WI38 (cell line): ENCODE results near the gene EXOG.

ENCODE experiments used
- H3K4me3 ChIP-seq: 2 replicates; pipeline ENCODE4 v1.5.1; 2011; ENCODE audit warnings: low read depth, mild to moderate bottlenecking, control low read depth, low read length
- TF ChIP-seq, protein P1 (sequence below): IDR thresholded peaks from 2 replicates; pipeline ENCODE4 v1.5.1; 2012; ENCODE audit warnings: low read depth, mild to moderate bottlenecking, control low read depth, low read length

The EXOG gene

DNA sequence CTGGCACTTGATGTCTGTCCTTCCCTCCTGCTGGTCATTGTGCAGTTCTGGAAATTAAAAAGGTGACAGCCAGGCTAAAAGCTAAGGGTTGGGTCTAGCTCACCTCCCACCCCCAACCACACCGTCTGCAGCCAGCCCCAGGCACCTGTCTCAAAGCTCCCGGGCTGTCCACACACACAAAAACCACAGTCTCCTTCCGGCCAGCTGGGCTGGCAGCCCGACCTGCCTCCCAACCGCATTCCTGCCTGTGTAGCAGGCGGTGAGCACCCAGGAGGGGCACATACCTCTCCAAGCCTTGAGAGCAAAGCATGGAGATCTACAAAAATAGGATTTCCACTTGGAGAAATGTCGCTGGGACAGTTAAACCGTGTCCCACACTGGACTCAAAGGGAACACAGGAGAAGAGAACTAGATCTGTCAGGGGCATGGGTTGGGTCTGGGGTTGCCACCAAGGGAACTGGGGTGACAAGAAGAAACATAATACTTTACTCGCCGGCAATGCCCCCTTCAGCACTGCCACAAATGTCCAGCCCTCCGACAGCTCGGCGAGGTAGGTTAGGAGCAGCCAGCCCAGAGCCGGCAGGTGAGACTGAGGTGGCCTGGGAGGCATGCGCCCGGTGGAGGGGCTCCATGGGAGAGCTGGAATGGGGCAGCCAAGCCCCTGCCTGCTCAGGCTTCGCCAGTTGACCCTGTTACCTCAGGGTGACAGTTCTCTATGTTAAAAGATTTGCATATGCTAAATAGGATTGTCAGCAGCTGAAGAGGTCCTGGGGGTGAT lies 52.2 kb downstream of the EXOG start:
- no peak overlapping the region for H3K4me3 ChIP-seq
- TF ChIP-seq, protein P1, sequence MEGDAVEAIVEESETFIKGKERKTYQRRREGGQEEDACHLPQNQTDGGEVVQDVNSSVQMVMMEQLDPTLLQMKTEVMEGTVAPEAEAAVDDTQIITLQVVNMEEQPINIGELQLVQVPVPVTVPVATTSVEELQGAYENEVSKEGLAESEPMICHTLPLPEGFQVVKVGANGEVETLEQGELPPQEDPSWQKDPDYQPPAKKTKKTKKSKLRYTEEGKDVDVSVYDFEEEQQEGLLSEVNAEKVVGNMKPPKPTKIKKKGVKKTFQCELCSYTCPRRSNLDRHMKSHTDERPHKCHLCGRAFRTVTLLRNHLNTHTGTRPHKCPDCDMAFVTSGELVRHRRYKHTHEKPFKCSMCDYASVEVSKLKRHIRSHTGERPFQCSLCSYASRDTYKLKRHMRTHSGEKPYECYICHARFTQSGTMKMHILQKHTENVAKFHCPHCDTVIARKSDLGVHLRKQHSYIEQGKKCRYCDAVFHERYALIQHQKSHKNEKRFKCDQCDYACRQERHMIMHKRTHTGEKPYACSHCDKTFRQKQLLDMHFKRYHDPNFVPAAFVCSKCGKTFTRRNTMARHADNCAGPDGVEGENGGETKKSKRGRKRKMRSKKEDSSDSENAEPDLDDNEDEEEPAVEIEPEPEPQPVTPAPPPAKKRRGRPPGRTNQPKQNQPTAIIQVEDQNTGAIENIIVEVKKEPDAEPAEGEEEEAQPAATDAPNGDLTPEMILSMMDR: no peak

DNA sequence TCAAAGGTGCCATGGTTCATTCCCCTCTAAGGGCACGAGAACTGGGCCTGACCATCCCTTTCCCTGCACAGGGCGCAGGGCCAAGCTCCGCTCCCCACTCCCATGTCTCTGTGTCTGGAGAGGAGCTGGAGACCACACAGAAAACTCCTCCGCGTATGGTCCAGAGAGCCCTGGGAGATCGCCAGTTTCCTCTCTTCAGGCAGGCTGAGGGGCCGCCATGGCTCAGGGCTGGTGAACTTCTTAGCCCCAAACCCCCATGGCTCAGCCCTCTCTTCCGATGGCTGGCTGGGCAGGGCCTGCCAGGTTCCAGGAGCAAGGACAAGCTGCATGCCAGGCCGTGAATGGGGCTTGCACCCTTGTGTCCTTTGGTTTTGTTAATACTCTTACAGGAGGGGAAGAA lies 52.9 kb downstream of the EXOG start:
- H3K4me3 ChIP-seq: no peak overlapping the region
- TF ChIP-seq, protein P1: no peak

DNA sequence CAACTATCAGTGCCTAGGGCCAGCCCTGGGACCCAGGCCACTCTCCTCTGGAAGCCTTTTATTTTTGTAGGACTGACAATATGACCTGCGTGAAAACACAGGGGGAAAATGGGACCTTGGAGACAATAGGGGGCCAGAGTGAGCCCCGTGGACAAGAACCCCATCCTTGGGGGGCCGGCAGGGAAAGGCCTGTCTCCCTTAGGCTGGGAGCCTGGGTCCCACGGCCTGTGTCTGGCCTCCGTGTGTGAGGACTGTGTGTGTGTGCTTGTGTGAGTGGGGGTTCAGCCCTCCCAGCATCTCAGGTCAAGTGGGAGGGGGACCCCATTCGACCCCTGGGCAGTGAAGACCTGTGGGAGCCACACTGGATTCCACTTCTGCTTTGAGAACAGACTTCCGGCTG lies 53.3 kb downstream of the EXOG start:
- TF ChIP-seq, protein P1: no peak
- no peak overlapping the region for H3K4me3 ChIP-seq

DNA sequence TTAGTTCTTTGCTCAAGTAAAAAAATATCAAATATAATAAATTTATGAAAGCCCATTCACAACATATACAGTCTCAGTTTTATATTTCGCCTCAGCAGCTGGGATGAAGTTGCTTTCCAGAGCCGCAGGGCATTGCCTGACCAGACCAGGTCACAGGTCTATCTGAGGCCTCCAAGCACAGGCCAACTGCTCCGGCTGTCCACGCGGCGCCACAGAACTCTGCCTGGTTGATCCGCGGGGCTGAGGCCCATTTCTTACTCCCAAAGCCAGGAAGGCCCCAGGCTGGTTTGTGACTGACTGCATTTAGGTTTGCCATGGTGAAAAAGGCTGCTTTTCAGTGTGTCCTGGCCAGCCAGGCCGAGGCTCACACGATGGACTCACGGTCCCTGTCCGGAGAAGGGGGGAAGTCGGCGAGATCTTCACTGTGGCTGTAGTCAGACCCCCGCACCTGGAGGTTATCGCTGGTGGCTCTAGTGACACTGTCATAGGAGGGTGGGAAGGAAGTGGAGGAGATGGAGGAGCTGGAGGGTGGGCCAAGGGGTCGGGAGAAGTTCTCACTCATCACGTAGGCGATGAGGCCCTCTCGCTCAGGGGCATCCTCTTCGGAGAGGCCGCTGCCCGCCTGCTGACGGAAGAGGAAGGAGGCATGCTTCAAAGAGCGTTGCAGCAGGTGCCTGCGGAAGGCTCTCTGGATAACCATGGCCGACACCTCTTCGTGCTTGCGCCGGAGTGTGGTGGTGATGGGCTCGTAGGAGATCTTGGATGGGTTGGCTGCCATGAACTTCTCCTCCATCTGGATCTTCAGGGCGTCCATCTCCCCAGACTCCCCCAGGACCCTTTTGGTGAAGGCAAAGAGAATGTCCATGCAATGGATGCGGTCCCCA lies 54.1 kb downstream of the EXOG start:
- TF ChIP-seq, protein P1: no peak

DNA sequence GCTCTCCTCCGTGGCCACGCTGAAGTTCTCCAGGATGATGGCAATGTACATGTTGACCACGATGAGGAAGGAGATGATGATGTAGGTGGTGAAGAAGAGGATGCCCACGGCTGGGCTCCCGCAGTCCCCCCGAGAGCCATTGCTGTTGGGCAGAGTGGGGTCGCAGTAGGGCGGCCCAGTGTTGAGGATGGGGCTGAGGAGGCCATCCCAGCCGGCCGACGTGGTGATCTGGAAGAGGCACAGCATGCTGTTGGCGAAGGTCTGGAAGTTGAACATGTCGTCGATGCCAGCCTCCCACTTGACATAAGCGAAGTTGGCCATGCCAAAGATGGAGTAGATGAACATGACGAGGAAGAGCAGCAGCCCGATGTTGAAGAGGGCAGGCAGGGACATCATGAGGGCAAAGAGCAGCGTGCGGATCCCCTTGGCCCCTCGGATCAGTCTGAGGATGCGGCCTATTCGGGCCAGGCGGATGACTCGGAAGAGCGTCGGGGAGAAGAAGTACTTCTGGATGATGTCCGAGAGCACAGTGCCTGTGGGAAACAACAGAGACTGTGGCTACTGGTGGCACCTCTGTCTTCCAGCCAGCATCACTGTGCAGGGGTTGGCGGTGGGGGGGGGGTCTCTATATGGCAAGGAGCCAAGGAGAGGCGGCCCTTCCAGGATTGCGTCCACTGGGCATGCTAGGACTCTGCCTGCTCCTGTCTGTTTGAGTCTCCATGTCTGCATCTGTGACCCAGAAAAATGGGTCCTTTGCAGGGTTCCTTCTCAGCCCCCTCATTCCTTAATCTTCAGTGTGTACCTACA lies 55.1 kb downstream of the EXOG start:
- TF ChIP-seq, protein P1: no peak
- no peak overlapping the region for H3K4me3 ChIP-seq

More for the DNA sequence above, 54.1 kb downstream of the EXOG start:
- no peak overlapping the region for H3K4me3 ChIP-seq

DNA sequence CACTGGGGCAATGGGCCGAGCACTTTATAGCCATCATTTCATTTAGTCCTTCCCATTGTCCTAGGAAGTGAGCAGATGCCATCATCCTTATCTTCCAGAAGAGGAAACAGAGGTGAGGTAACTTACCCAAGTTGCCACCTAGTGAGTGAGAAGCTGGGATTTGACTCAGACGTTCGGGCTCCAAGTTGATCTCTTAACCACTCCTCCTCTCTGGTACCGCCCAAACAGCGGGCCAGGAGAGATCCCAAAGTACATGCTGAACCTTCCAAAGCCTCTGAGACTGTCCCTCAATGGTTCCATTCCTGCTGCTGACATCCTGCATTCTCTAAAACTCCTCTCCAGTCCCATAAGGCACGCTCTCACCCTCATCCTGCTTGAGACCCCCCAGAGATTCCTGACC lies 56.2 kb downstream of the EXOG start:
- H3K4me3 ChIP-seq: no peak overlapping the region
- TF ChIP-seq, protein P1: no peak
